CD14-positive monocyte (primary cell): ENCODE data around the gene USPL1. TPM values are rescaled to one million over a fixed set of nuclear protein-coding genes. Genes with fewer than 3 reads are reported as not detected.

Experiments
- DNase-seq, 3 donors: peaks; one replicate each; pipeline ENCODE4 v3.0.0-alpha.2; 2011 to 2022
- H2AFZ ChIP-seq: 2 replicates; pipeline ENCODE4 v1.6.0; 2012; ENCODE audit warnings: mild to moderate bottlenecking, low read depth, low read length, inconsistent platforms; ENCODE audit not compliant: insufficient read depth, poor library complexity, severe bottlenecking
- H3K27ac ChIP-seq, 2 donors: 1 replicate in 1 of 2; 2 replicates in 1 of 2; pipeline ENCODE4 v1.5.1; 2012 to 2013; ENCODE audit warnings: low read length in 2 of 2, control low read depth in 1 of 2, inconsistent platforms in 1 of 2, low read depth in 1 of 2, mild to moderate bottlenecking in 1 of 2
- H3K27me3 ChIP-seq, 2 donors: one replicate each; pipeline versions ENCODE4 v1.6.0 to v1.6.1; 2011 to 2013; ENCODE audit warnings: low read length in 2 of 2; ENCODE audit not compliant: control insufficient read depth in 2 of 2, insufficient read depth in 2 of 2
- H3K36me3 ChIP-seq, 2 donors: replicated peaks in 1 of 2; 1 replicate in 1 of 2; 2 replicates in 1 of 2; pipeline versions ENCODE4 v1.5.1 to v1.6.1; 2012 to 2013; ENCODE audit warnings: low read length in 2 of 2, control low read depth in 1 of 2, inconsistent platforms in 1 of 2, mild to moderate bottlenecking in 1 of 2; ENCODE audit not compliant: insufficient read depth in 2 of 2, control insufficient read depth in 1 of 2
- H3K4me1 ChIP-seq, 2 donors: 1 replicate in 1 of 2; 2 replicates in 1 of 2; pipeline versions ENCODE4 v1.5.1 to v1.6.1; 2012 to 2013; ENCODE audit warnings: low read length in 2 of 2, control low read depth in 1 of 2, inconsistent platforms in 1 of 2, mild to moderate bottlenecking in 1 of 2, moderate library complexity in 1 of 2; ENCODE audit not compliant: insufficient read depth in 2 of 2, control insufficient read depth in 1 of 2
- H3K4me2 ChIP-seq: replicated peaks from 2 replicates; pipeline ENCODE3; 2012; ENCODE audit warnings: low read length, moderate library complexity, mild to moderate bottlenecking; ENCODE audit not compliant: poor library complexity, severe bottlenecking; ENCODE audit errors: extremely low read depth
- H3K4me3 ChIP-seq, 3 experiments: fragments of 200-600 bp in 1 of 3; sonication (generic) in 1 of 3; replicated peaks in 1 of 3; 1 replicate in 2 of 3; 2 replicates in 1 of 3; pipeline ENCODE4 v1.5.1; 2011 to 2013; ENCODE audit warnings: low read length in 3 of 3, mild to moderate bottlenecking in 3 of 3, control low read depth in 2 of 3, low read depth in 2 of 3, inconsistent platforms in 1 of 3, moderate library complexity in 1 of 3
- H3K79me2 ChIP-seq: 2 replicates; pipeline ENCODE4 v1.6.0; 2012; ENCODE audit warnings: mild to moderate bottlenecking, control low read depth, inconsistent platforms, low read length, moderate library complexity; ENCODE audit not compliant: insufficient read depth
- H3K9ac ChIP-seq: 2 replicates; pipeline ENCODE4 v1.6.0; 2017; ENCODE audit warnings: low read length, mild to moderate bottlenecking; ENCODE audit not compliant: insufficient read depth, poor library complexity, severe bottlenecking
- H3K9me3 ChIP-seq, 2 donors: replicated peaks in 1 of 2; 1 replicate in 1 of 2; 2 replicates in 1 of 2; pipeline versions ENCODE4 v1.5.1 to v1.6.1; 2012 to 2013; ENCODE audit warnings: low read length in 2 of 2, control low read depth in 1 of 2; ENCODE audit not compliant: control insufficient read depth in 1 of 2, insufficient read depth in 1 of 2
- H4K20me1 ChIP-seq: 2 replicates; pipeline ENCODE4 v1.6.0; 2012; ENCODE audit warnings: mild to moderate bottlenecking, low read length, control low read depth, moderate library complexity; ENCODE audit not compliant: insufficient read depth
- H3K27ac Mint-ChIP-seq, 7 donors: one replicate each; pipeline ENCODE4 v1.8.0; 2020; ENCODE audit warnings: mild to moderate bottlenecking in 7 of 7, mixed read lengths in 7 of 7, moderate library complexity in 6 of 7, inconsistent platforms in 2 of 7
- H3K27me3 Mint-ChIP-seq, 3 donors: one replicate each; pipeline ENCODE4 v1.8.0; 2021 to 2022; ENCODE audit warnings: low read depth in 3 of 3, mild to moderate bottlenecking in 3 of 3, mixed read lengths in 3 of 3, moderate library complexity in 3 of 3, inconsistent platforms in 1 of 3
- H3K36me3 Mint-ChIP-seq, 2 donors: one replicate each; pipeline ENCODE4 v1.8.0; 2020; ENCODE audit warnings: mixed read lengths in 2 of 2, inconsistent platforms in 1 of 2, mild to moderate bottlenecking in 1 of 2
- H3K4me1 Mint-ChIP-seq: one replicate; pipeline ENCODE4 v1.8.0; 2020; ENCODE audit warnings: mild to moderate bottlenecking, mixed read lengths
- H3K4me3 Mint-ChIP-seq, 2 donors: one replicate each; pipeline ENCODE4 v1.8.0; 2020; ENCODE audit warnings: mild to moderate bottlenecking in 2 of 2, mixed read lengths in 2 of 2, moderate library complexity in 1 of 2
- H3K9me3 Mint-ChIP-seq, 7 donors: one replicate each; pipeline ENCODE4 v1.8.0; 2020 to 2022; ENCODE audit warnings: mixed read lengths in 7 of 7, mild to moderate bottlenecking in 6 of 7, moderate library complexity in 6 of 7, inconsistent platforms in 2 of 7
- WGBS: methylation state at CpG from one replicate; pipeline ENCODE4 v1.1.5; 2013; ENCODE audit warnings: missing lambda C conversion rate; ENCODE audit not compliant: insufficient coverage; 5-methylcytosine and 5-hydroxymethylcytosine counted together
- intact Hi-C, 2 donors: fragments of 100-400 bp; cut with micrococcal nuclease; formaldehyde crosslinking; loops; one replicate each; pipeline versions ENCODE4 v1.15.0 to v1.15.1; 2023
- polyA plus RNA-seq, 3 donors: library from polyadenylated mRNA; depleted of rRNA in 1 of 3; unstranded in 2 of 3; stranded (reverse) in 1 of 3; fragments of 300-500 nt in 2 of 3; fragments of >200 nt in 1 of 3; fragmentation: Illumina TruSeq in 2 of 3; gene quantifications; 1 replicate in 2 of 3; 2 replicates in 1 of 3; pipeline ENCODE4 v1.2.3, GENCODE V29; 2012 to 2021
- TF ChIP-seq, protein P1 (sequence below): fragments of 200-600 bp; IDR thresholded peaks from one replicate; pipeline ENCODE4 v1.8.0; 2022; ENCODE audit warnings: antibody characterized with exemption, mild to moderate bottlenecking

The USPL1 gene
- polyA plus RNA-seq, 3 donors = 3.9 to 20.5 (median 5.5) TPM

DNA sequence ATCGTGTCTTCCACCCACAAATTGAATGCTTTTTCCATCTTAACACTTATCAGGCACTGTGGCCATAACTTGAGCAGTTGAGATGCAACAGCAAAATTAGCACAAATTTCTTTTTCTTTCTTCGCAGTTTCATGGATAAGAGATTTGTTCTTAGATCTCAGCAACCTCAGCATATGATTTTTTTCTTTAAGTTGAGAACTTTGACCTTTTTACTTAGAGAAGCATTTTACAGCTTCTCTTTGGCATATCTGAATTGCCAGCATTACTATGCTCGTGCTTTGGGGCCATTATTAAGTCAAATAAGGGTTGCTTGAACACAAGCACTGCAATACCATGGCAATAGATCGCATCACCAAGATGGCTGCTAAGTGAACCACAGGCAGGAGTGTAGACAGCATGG is 16.1 kb downstream of the USPL1 start:
- Histone ChIP-seq H3K27ac (no peak overlapping the region), H3K4me1 (no peaks in the 10 kb centered on the region), H3K9ac (no peak overlapping the region), H4K20me1 (peaks cover 50% of the 10 kb centered on the region), H3K4me2 (no peak overlapping the region), H2AFZ (no peak overlapping the region), H3K79me2 (peaks cover 81% of the 10 kb centered on the region), H3K9me3 (no peaks in the 10 kb centered on the region), H3K4me3 (no peak overlapping the region), H3K36me3 (peaks cover 68 to 88% of the 10 kb centered on the region in 2 donors), H3K27me3 (no peaks in the 10 kb centered on the region)
- 100% methylated on average over 3 of the region's 4 CpGs for WGBS
- TF ChIP-seq, protein P1, sequence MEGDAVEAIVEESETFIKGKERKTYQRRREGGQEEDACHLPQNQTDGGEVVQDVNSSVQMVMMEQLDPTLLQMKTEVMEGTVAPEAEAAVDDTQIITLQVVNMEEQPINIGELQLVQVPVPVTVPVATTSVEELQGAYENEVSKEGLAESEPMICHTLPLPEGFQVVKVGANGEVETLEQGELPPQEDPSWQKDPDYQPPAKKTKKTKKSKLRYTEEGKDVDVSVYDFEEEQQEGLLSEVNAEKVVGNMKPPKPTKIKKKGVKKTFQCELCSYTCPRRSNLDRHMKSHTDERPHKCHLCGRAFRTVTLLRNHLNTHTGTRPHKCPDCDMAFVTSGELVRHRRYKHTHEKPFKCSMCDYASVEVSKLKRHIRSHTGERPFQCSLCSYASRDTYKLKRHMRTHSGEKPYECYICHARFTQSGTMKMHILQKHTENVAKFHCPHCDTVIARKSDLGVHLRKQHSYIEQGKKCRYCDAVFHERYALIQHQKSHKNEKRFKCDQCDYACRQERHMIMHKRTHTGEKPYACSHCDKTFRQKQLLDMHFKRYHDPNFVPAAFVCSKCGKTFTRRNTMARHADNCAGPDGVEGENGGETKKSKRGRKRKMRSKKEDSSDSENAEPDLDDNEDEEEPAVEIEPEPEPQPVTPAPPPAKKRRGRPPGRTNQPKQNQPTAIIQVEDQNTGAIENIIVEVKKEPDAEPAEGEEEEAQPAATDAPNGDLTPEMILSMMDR = no peak
- H3K36me3 Mint-ChIP-seq = peaks cover 55 to 81% of the 10 kb centered on the region in 2 donors
- peaks cover 19% of the 10 kb centered on the region for H3K4me1 Mint-ChIP-seq
- H3K27me3 Mint-ChIP-seq = no peaks in the 10 kb centered on the region
- no peak for DNase-seq
- H3K27ac Mint-ChIP-seq = no peak overlapping the region
- peaks cover 0 to 7% (median 3%) of the 10 kb centered on the region in 7 donors for H3K9me3 Mint-ChIP-seq
- no peak overlapping the region for H3K4me3 Mint-ChIP-seq
- intact Hi-C loops = no loop called here

DNA sequence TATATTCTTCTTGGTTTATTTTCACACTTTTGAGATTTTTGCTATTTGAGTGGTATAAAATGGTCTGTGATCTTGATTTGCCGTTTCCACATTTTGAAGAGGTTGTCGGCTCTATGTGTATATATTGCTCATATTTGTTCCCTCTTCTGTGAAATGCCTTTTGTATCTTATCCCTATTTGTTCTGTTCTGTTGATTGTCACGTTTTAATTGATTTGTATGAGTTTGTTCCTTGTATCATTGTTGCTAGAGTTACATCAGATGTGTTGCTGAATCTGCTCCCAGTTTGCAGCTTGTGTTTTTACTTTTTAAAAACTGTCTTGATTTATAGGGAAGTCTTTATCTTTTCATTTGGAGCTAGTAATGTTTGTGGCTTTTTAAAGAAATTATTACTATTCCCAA is 17.1 kb downstream of the USPL1 start:
- Mint-ChIP-seq H3K27me3 (no peaks in the 10 kb centered on the region), H3K27ac (no peak overlapping the region), H3K4me1 (peaks cover 17% of the 10 kb centered on the region), H3K9me3 (peaks cover 0 to 7% (median 3%) of the 10 kb centered on the region in 7 donors), H3K4me3 (no peak overlapping the region), H3K36me3 (peaks cover 53 to 85% of the 10 kb centered on the region in 2 donors)
- intact Hi-C loops = no loop called here
- H4K20me1 ChIP-seq = peaks cover 55% of the 10 kb centered on the region
- no peak for DNase-seq
- no peaks in the 10 kb centered on the region for H3K9me3 ChIP-seq
- H3K36me3 ChIP-seq = peaks cover 66 to 85% of the 10 kb centered on the region in 2 donors
- no peaks in the 10 kb centered on the region for H3K4me1 ChIP-seq
- no CpG with 5 or more reads among the region's 3 CpGs for WGBS
- no peak overlapping the region for H3K4me3 ChIP-seq
- H3K27ac ChIP-seq = no peak overlapping the region
- H2AFZ ChIP-seq = no peak overlapping the region
- no peak overlapping the region for H3K4me2 ChIP-seq
- H3K9ac ChIP-seq = no peak overlapping the region
- TF ChIP-seq, protein P1 = no peak
- peaks cover 77% of the 10 kb centered on the region for H3K79me2 ChIP-seq
- no peaks in the 10 kb centered on the region for H3K27me3 ChIP-seq
